ENCODE measurements around the gene MAP4K1.

- TF ChIP-seq CTCF (IDR thresholded peaks at IDR 0.05) = no peak
- no peak for TF ChIP-seq POLR2A (IDR thresholded peaks at IDR 0.05)
Observed at GRCh38 chr19:38554676-38555141, 63.0 kb downstream of the MAP4K1 start.

Measured in body of pancreas (tissue), 4 donors.